IMR-90 (cell line): ENCODE measurements around the gene GOLGA8A. TPM values are rescaled to one million over a fixed set of nuclear protein-coding genes. Genes with fewer than 3 reads are reported as not detected.

Source experiments
- ATAC-seq: fragments of 200-7000 bp; cut with Tn5 transposase; 2 replicates; pipeline ENCODE4 v1.9.1; 2020; ENCODE audit warnings: low read depth, mild to moderate bottlenecking, moderate library complexity
- BruUV-seq: library from RNA; stranded (reverse); fragments of 400-500 nt; replicated peaks from 2 replicates; lab custom pipeline; 2021; lab: Mats Ljungman, UMichigan
- CTCF ChIA-PET: fragments of 300-600 bp; formaldehyde crosslinking; extraction: SDS; loops from one replicate; lab custom pipeline; 2021; ENCODE audit warnings: antibody characterized with exemption; lab: Yijun Ruan, JAX
- POLR2A ChIA-PET: fragments of 300-600 bp; sonication (Branson Sonifier 250); formaldehyde crosslinking; loops from one replicate; lab custom pipeline; 2022; ENCODE audit warnings: antibody characterized with exemption; ENCODE audit not compliant: unreplicated experiment; lab: Charles Lee
- DNase-seq: peaks from one replicate; pipeline ENCODE4 v3.0.0; 2013
- H2AFZ ChIP-seq: replicated peaks from 2 replicates; pipeline ENCODE3; 2013; ENCODE audit warnings: low read length, mild to moderate bottlenecking; ENCODE audit not compliant: poor library complexity
- H2AK5ac ChIP-seq: 2 replicates; pipeline ENCODE4 v1.6.1; 2013; ENCODE audit warnings: low read depth, low read length, inconsistent platforms
- H2AK9ac ChIP-seq: replicated peaks from 2 replicates; pipeline ENCODE3; 2013; ENCODE audit warnings: mild to moderate bottlenecking, low read depth, low read length, moderate library complexity; ENCODE audit not compliant: poor library complexity
- H2BK120ac ChIP-seq: 2 replicates; pipeline ENCODE4 v1.6.1; 2013; ENCODE audit warnings: low read depth, low read length, inconsistent platforms
- H2BK15ac ChIP-seq: 3 replicates; pipeline ENCODE4 v1.6.1; 2013; ENCODE audit warnings: low read depth, low read length, inconsistent platforms
- H2BK20ac ChIP-seq: 2 replicates; pipeline ENCODE4 v1.6.1; 2013; ENCODE audit warnings: low read depth, mild to moderate bottlenecking, inconsistent platforms, low read length, moderate library complexity
- H2BK5ac ChIP-seq: 2 replicates; pipeline ENCODE4 v1.6.1; 2013; ENCODE audit warnings: mild to moderate bottlenecking, low read depth, low read length, inconsistent platforms; ENCODE audit not compliant: poor library complexity, severe bottlenecking
- H3K14ac ChIP-seq: replicated peaks from 2 replicates; pipeline ENCODE4 v1.6.1; 2013; ENCODE audit warnings: low read depth, low read length, inconsistent platforms
- H3K18ac ChIP-seq: 2 replicates; pipeline ENCODE4 v1.6.1; 2013; ENCODE audit warnings: low read depth, low read length, control low read depth
- H3K23ac ChIP-seq: 2 replicates; pipeline ENCODE4 v1.6.1; 2013; ENCODE audit warnings: low read depth, low read length, inconsistent platforms
- H3K27ac ChIP-seq: 2 replicates; pipeline ENCODE4 v1.5.1; 2013; ENCODE audit warnings: mild to moderate bottlenecking, control low read depth, low read length; ENCODE audit not compliant: insufficient read depth
- H3K27me3 ChIP-seq: 2 replicates; pipeline ENCODE4 v1.6.1; 2013; ENCODE audit warnings: low read length; ENCODE audit not compliant: control insufficient read depth, insufficient read depth
- H3K36me3 ChIP-seq: 2 replicates; pipeline ENCODE4 v1.6.1; 2013; ENCODE audit warnings: low read length, mixed read lengths; ENCODE audit not compliant: control insufficient read depth, insufficient read depth
- H3K4ac ChIP-seq: 2 replicates; pipeline ENCODE4 v1.6.1; 2013; ENCODE audit warnings: low read depth, low read length, inconsistent platforms
- H3K4me1 ChIP-seq: 2 replicates; pipeline ENCODE4 v1.6.1; 2013; ENCODE audit warnings: low read length, mixed read lengths; ENCODE audit not compliant: control insufficient read depth, insufficient read depth
- H3K4me2 ChIP-seq: 2 replicates; pipeline ENCODE4 v1.6.1; 2013; ENCODE audit warnings: low read depth, mild to moderate bottlenecking, control low read depth, low read length, moderate library complexity
- H3K4me3 ChIP-seq: 2 replicates; pipeline ENCODE4 v1.5.1; 2013; ENCODE audit warnings: low read depth, mild to moderate bottlenecking, control low read depth, low read length, moderate library complexity; ENCODE audit not compliant: insufficient read depth
- H3K56ac ChIP-seq: 2 replicates; pipeline ENCODE4 v1.6.1; 2013; ENCODE audit warnings: low read length, inconsistent platforms; ENCODE audit not compliant: insufficient read depth; ENCODE audit errors: extremely low read depth
- H3K79me1 ChIP-seq, 2 experiments: 2 replicates each; pipeline ENCODE4 v1.6.1; 2013; ENCODE audit warnings: low read length in 2 of 2, inconsistent platforms in 1 of 2, low read depth in 1 of 2
- H3K9ac ChIP-seq: 2 replicates; pipeline ENCODE4 v1.6.1; 2013; ENCODE audit warnings: low read depth, low read length, control low read depth
- H3K9me1 ChIP-seq: 2 replicates; pipeline ENCODE4 v1.6.1; 2013; ENCODE audit warnings: low read length, inconsistent platforms; ENCODE audit not compliant: insufficient read depth
- H3K9me3 ChIP-seq: 2 replicates; pipeline ENCODE4 v1.6.1; 2013; ENCODE audit warnings: low read length; ENCODE audit not compliant: control insufficient read depth, insufficient read depth
- H4K20me1 ChIP-seq: 2 replicates; pipeline ENCODE4 v1.6.1; 2013; ENCODE audit warnings: low read length, inconsistent platforms; ENCODE audit not compliant: insufficient read depth
- H4K5ac ChIP-seq: 2 replicates; pipeline ENCODE4 v1.6.1; 2013; ENCODE audit warnings: mild to moderate bottlenecking, low read depth, low read length, control low read depth
- H4K8ac ChIP-seq, 2 experiments: 2 replicates each; pipeline ENCODE4 v1.6.1; 2013; ENCODE audit warnings: low read depth in 2 of 2, low read length in 2 of 2, control low read depth in 1 of 2, inconsistent platforms in 1 of 2
- H4K91ac ChIP-seq: 2 replicates; pipeline ENCODE4 v1.6.1; 2013; ENCODE audit warnings: low read depth, low read length, inconsistent platforms; ENCODE audit not compliant: insufficient read depth
- BHLHE40 ChIP-seq: fragments of 150-350 bp; IDR thresholded peaks from 2 replicates; pipeline ENCODE4 v1.6.1; 2016; ENCODE audit warnings: mild to moderate bottlenecking, low read depth, low read length
- CEBPB ChIP-seq: IDR thresholded peaks from 2 replicates; pipeline ENCODE4 v1.6.1; 2012; ENCODE audit warnings: low read depth, low read length, improper control_type of control experiment
- MAZ ChIP-seq: IDR thresholded peaks from 2 replicates; pipeline ENCODE4 v1.6.1; 2012; ENCODE audit warnings: low read depth, mild to moderate bottlenecking, low read length, improper control_type of control experiment, moderate library complexity, borderline replicate concordance
- MXI1 ChIP-seq: IDR thresholded peaks from 2 replicates; pipeline ENCODE4 v1.6.1; 2012; ENCODE audit warnings: low read depth, mild to moderate bottlenecking, low read length, moderate library complexity, borderline replicate concordance
- NFE2L2 ChIP-seq: fragments of 150-350 bp; IDR thresholded peaks from 2 replicates; pipeline ENCODE4 v1.6.1; 2016; ENCODE audit warnings: low read depth, mild to moderate bottlenecking, low read length
- POLR2A ChIP-seq: IDR thresholded peaks from 2 replicates; pipeline ENCODE4 v1.6.1; 2012; ENCODE audit warnings: mild to moderate bottlenecking, low read depth, low read length
- RAD21 ChIP-seq: IDR thresholded peaks from 2 replicates; pipeline ENCODE4 v1.6.1; 2012; ENCODE audit warnings: low read length, improper control_type of control experiment
- RCOR1 ChIP-seq: IDR thresholded peaks from 2 replicates; pipeline ENCODE4 v1.6.1; 2012; ENCODE audit warnings: mild to moderate bottlenecking, low read length, improper control_type of control experiment; ENCODE audit not compliant: insufficient replicate concordance
- RFX5 ChIP-seq: IDR thresholded peaks from 2 replicates; pipeline ENCODE4 v1.8.0; 2012; ENCODE audit warnings: low read depth, mild to moderate bottlenecking, low read length, moderate library complexity
- SMC3 ChIP-seq: fragments of 150-350 bp; IDR thresholded peaks from 2 replicates; pipeline ENCODE4 v1.6.1; 2016; ENCODE audit warnings: low read depth, mild to moderate bottlenecking, antibody characterized with exemption, low read length, moderate library complexity
- WGBS, 2 experiments: methylation state at CpG; one replicate each; pipeline versions ENCODE4 v1.1.5 to v1.1.7; 2013; ENCODE audit warnings: missing lambda C conversion rate in 2 of 2; ENCODE audit not compliant: insufficient read length in 1 of 2; ENCODE audit errors: extremely low coverage in 2 of 2; 5-methylcytosine and 5-hydroxymethylcytosine counted together
- dilution Hi-C: fragments of 300-500 bp; cut with HindIII; formaldehyde crosslinking; loops from one replicate; pipeline ENCODE4 v1.14.3; 2018; ENCODE audit warnings: low sequenced_read_pairs; ENCODE audit not compliant: unreplicated experiment
- in situ Hi-C: fragments of 300-500 bp; cut with MboI; formaldehyde crosslinking; loops from 3 replicates; pipeline ENCODE4 v1.14.3; 2019; ENCODE audit warnings: low sequenced_read_pairs, inconsistent platforms, mixed read lengths
- intact Hi-C: fragments of 100-400 bp; cut with micrococcal nuclease; formaldehyde crosslinking; loops from 2 replicates; pipeline ENCODE4 v1.10.0; 2022
- polyA plus RNA-seq, 3 experiments: library from polyadenylated mRNA; depleted of rRNA; stranded (reverse); fragments of >200 nt; gene quantifications; 2 replicates each; pipeline ENCODE4 v1.2.3, GENCODE V29; 2012; ENCODE audit warnings: low replicate concordance in 1 of 3
- total RNA-seq: library from RNA; depleted of rRNA; stranded (reverse); fragments of >200 nt; gene quantifications from 2 replicates; pipeline ENCODE4 v1.2.3, GENCODE V29; 2012
- TF ChIP-seq, protein P1 (sequence below): fragments of 150-350 bp; IDR thresholded peaks from 2 replicates; pipeline ENCODE4 v1.6.1; 2017; ENCODE audit warnings: mild to moderate bottlenecking, antibody characterized with exemption, low read length, low read depth
- TF ChIP-seq, protein P2 (sequence below): conservative IDR thresholded peaks from 2 replicates; pipeline ENCODE4 v1.5.1; 2012; ENCODE audit warnings: mild to moderate bottlenecking, low read depth, low read length, improper control_type of control experiment
- TF ChIP-seq, protein P3 (sequence below): fragments of 150-350 bp; IDR thresholded peaks from 2 replicates; pipeline ENCODE4 v1.6.1; 2016; ENCODE audit warnings: low read depth, mild to moderate bottlenecking, low read length, moderate library complexity, borderline replicate concordance

The GOLGA8A gene
- total and polyA plus RNA-seq, 2 of the 4 experiments (the other 2 are of a cell fraction), result 4.7 to 33.8 TPM

DNA sequence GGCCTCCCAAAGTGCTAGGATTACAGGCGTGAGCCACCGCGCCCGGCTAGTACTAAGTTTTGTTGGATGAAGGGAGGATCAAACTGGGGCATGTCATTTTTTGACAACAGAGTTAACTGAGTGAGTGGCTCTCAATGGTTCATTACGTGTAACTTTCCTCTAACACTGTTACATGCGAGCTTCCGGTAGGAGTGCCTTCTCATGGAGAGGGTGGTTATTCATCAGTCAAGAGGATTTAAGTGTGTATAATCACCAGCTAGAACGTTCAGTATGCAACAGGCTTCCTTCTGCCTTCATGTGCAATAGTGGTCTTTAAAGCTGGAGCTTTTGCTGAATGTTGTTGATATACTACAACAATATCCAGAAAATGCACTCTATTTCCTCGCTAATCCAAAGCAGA is 19.1 kb upstream of the GOLGA8A start:
- Histone ChIP-seq H2BK20ac (no peak overlapping the region), H2AK5ac (no peak overlapping the region), H3K27ac (no peak overlapping the region), H3K23ac (no peak overlapping the region), H4K91ac (no peak overlapping the region), H3K27me3 (no peaks in the 10 kb centered on the region), H4K20me1 (no peaks in the 10 kb centered on the region), H2AK9ac (no peak overlapping the region), H3K4me3 (no peak overlapping the region), H2BK120ac (no peak overlapping the region), H3K79me1 (no peaks in the 10 kb centered on the region), H3K56ac (no peak overlapping the region), H3K4me1 (no peaks in the 10 kb centered on the region), H3K9me3 (no peaks in the 10 kb centered on the region), H3K4me2 (no peak overlapping the region), H3K18ac (no peak overlapping the region), H3K9ac (no peak overlapping the region), H3K36me3 (no peaks in the 10 kb centered on the region), H4K8ac (no peak overlapping the region), H2BK5ac (no peak overlapping the region), H3K9me1 (no peaks in the 10 kb centered on the region), H2AFZ (no peak overlapping the region), H4K5ac (no peak overlapping the region), H3K4ac (no peak overlapping the region), H2BK15ac (no peak overlapping the region), H3K14ac (no peak overlapping the region)
- in situ Hi-C loops, result no loop called here
- ATAC-seq (no peak), DNase-seq (no peak)
- intact Hi-C loops, result no loop called here
- ChIA-PET POLR2A (no interaction called here), CTCF (no interaction called here)
- no CpG with 5 or more reads among the region's 9 CpGs for WGBS, 2 experiments
- dilution Hi-C loops, result no loop called here
- TF ChIP-seq MAZ, result no peak
- TF ChIP-seq RAD21, result no peak
- no peak for TF ChIP-seq POLR2A
- no peak for TF ChIP-seq RCOR1
- TF ChIP-seq MXI1, result no peak
- TF ChIP-seq, protein P1, sequence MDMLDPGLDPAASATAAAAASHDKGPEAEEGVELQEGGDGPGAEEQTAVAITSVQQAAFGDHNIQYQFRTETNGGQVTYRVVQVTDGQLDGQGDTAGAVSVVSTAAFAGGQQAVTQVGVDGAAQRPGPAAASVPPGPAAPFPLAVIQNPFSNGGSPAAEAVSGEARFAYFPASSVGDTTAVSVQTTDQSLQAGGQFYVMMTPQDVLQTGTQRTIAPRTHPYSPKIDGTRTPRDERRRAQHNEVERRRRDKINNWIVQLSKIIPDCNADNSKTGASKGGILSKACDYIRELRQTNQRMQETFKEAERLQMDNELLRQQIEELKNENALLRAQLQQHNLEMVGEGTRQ, result no peak
- no peak for TF ChIP-seq NFE2L2
- TF ChIP-seq, protein P2, sequence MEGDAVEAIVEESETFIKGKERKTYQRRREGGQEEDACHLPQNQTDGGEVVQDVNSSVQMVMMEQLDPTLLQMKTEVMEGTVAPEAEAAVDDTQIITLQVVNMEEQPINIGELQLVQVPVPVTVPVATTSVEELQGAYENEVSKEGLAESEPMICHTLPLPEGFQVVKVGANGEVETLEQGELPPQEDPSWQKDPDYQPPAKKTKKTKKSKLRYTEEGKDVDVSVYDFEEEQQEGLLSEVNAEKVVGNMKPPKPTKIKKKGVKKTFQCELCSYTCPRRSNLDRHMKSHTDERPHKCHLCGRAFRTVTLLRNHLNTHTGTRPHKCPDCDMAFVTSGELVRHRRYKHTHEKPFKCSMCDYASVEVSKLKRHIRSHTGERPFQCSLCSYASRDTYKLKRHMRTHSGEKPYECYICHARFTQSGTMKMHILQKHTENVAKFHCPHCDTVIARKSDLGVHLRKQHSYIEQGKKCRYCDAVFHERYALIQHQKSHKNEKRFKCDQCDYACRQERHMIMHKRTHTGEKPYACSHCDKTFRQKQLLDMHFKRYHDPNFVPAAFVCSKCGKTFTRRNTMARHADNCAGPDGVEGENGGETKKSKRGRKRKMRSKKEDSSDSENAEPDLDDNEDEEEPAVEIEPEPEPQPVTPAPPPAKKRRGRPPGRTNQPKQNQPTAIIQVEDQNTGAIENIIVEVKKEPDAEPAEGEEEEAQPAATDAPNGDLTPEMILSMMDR, result no peak
- no peak for TF ChIP-seq CEBPB
- no peak for TF ChIP-seq BHLHE40
- TF ChIP-seq, protein P3, sequence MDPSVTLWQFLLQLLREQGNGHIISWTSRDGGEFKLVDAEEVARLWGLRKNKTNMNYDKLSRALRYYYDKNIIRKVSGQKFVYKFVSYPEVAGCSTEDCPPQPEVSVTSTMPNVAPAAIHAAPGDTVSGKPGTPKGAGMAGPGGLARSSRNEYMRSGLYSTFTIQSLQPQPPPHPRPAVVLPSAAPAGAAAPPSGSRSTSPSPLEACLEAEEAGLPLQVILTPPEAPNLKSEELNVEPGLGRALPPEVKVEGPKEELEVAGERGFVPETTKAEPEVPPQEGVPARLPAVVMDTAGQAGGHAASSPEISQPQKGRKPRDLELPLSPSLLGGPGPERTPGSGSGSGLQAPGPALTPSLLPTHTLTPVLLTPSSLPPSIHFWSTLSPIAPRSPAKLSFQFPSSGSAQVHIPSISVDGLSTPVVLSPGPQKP, result no peak
- no peak for TF ChIP-seq RFX5
- TF ChIP-seq SMC3, result no peak
- BruUV-seq, result no TSS peak
